Sigmoid colon (tissue), 7 donors: ENCODE data around the gene CACNB2. TPM values are rescaled to one million over a fixed set of nuclear protein-coding genes. Genes with fewer than 3 reads are reported as not detected.

ENCODE experiments used
- DNase-seq: peaks from one replicate; pipeline ENCODE4 v3.0.0-alpha.2; 2019
- H3K27ac ChIP-seq, 4 donors: fragments of 200-600 bp; sonication (generic); one replicate each; pipeline ENCODE4 v1.5.1; 2016 to 2019; ENCODE audit warnings: mild to moderate bottlenecking in 1 of 4
- H3K27me3 ChIP-seq, 3 donors: fragments of 200-600 bp; sonication (generic); one replicate each; pipeline ENCODE4 v1.5.1; 2019; ENCODE audit warnings: mild to moderate bottlenecking in 1 of 3
- H3K36me3 ChIP-seq, 4 donors: fragments of 200-600 bp; sonication (generic); one replicate each; pipeline ENCODE4 v1.5.1; 2016 to 2019
- H3K4me1 ChIP-seq, 4 donors: fragments of 200-600 bp; sonication (generic); one replicate each; pipeline ENCODE4 v1.5.1; 2017 to 2019
- H3K4me3 ChIP-seq, 4 donors: fragments of 200-600 bp; sonication (generic); one replicate each; pipeline ENCODE4 v1.5.1; 2017 to 2019; ENCODE audit warnings: mild to moderate bottlenecking in 2 of 4, moderate library complexity in 1 of 4
- H3K9me3 ChIP-seq, 4 donors: fragments of 200-600 bp in 3 of 4; sonication (generic) in 3 of 4; one replicate each; pipeline versions ENCODE4 v1.5.1 to v1.6.1; 2013 to 2019
- CTCF ChIP-seq, 4 experiments: fragments of 450-650 bp in 3 of 4; fragments of 200-600 bp in 1 of 4; IDR thresholded peaks; one replicate each; pipeline ENCODE4 v1.5.1; 2016 to 2019; ENCODE audit warnings: antibody characterized with exemption in 4 of 4, mild to moderate bottlenecking in 3 of 4, moderate library complexity in 2 of 4
- EP300 ChIP-seq, 4 donors: sonication (generic); formaldehyde crosslinking; IDR thresholded peaks; one replicate each; pipeline ENCODE4 v1.6.1; 2017; ENCODE audit warnings: antibody characterized with exemption in 4 of 4
- POLR2A ChIP-seq, 2 donors: fragments of 450-650 bp; IDR thresholded peaks; one replicate each; pipeline ENCODE4 v1.6.1; 2016; ENCODE audit warnings: antibody characterized with exemption in 2 of 2, mild to moderate bottlenecking in 2 of 2, moderate library complexity in 2 of 2
- POLR2AphosphoS5 ChIP-seq, 4 donors: sonication (generic); formaldehyde crosslinking; IDR thresholded peaks; one replicate each; pipeline ENCODE4 v1.6.1; 2017; ENCODE audit warnings: antibody characterized with exemption in 4 of 4
- WGBS, 2 donors: extraction: QIAGEN DNeasy Blood & Tissue Kit; methylation state at CpG; one replicate each; pipeline ENCODE4 v1.1.7; 2013; 5-methylcytosine and 5-hydroxymethylcytosine counted together
- intact Hi-C: fragments of 100-400 bp; cut with DNase I; formaldehyde crosslinking; loops from one replicate; pipeline ENCODE4 v1.15.1; 2023
- polyA plus RNA-seq, 3 donors: library from polyadenylated mRNA; stranded (reverse); fragments of 200-250 nt; gene quantifications; one replicate each; pipeline ENCODE4 v1.2.3, GENCODE V29; 2013
- total RNA-seq, 4 donors: library from RNA; depleted of rRNA; stranded (reverse); fragments of >200 nt; gene quantifications; one replicate each; pipeline ENCODE4 v1.1.0, GENCODE V29; 2016
- donor health status: healthy with polysubstance abuse.
- donor health status: Bipolar disorder and iron deficiency.
- donor health status: healthy.

The CACNB2 gene
- total and polyA plus RNA-seq, 7 donors = 1.2 to 85.3 (median 36.0) TPM

DNA sequence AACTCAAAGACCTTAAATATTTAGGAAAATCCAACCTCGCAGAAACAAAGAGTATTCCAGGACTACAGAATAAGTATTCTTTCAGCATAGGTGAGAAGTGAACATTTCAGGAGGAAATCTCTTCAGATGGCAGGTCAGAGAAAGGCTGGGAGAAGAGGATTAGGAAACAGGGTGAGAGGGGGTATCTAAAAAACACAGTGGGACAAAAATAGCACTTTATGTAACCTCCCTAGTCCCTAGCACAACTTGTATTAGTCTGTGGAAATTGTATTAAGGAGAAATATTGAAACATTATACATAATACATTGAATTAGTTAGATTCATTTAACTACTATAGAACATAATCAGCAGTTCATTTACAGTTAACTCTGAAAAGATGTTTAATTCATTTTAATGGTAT lies 192.3 kb downstream of the CACNB2 start:
- Histone ChIP-seq H3K4me1 (peaks cover 0 to 32% (median 26%) of the 10 kb centered on the region in 4 donors), H3K36me3 (no peaks in the 10 kb centered on the region), H3K4me3 (no peak overlapping the region), H3K27ac (peak overlapping the region in 3 of 4 donors; percentile 56 to 69 (median 65)), H3K9me3 (no peaks in the 10 kb centered on the region), H3K27me3 (no peaks in the 10 kb centered on the region)
- no peak for TF ChIP-seq CTCF (IDR thresholded peaks at IDR 0.05)
- TF ChIP-seq POLR2AphosphoS5 (IDR thresholded peaks at IDR 0.05) = no peak
- no peak for TF ChIP-seq POLR2A (IDR thresholded peaks at IDR 0.05)
- TF ChIP-seq EP300 (IDR thresholded peaks at IDR 0.05) = no peak
- intact Hi-C loops = no loop called here
- WGBS, 2 donors = 97 to 98% methylated on average over 1 of the region's 1 CpG
- DNase-seq = no peak

GRCh38 chr10:18333621-18334020 lies 193.4 kb downstream of the CACNB2 start:
- intact Hi-C loops = no loop called here
- Histone ChIP-seq H3K27me3 (no peaks in the 10 kb centered on the region), H3K27ac (peak overlapping the region; percentile 3 to 69 (median 60)), H3K4me3 (peak overlapping the region in 3 of 4 donors; percentile 10 to 31 (median 24)), H3K36me3 (no peaks in the 10 kb centered on the region), H3K4me1 (peaks cover 0 to 32% (median 26%) of the 10 kb centered on the region in 4 donors), H3K9me3 (no peaks in the 10 kb centered on the region)
- TF ChIP-seq POLR2AphosphoS5 (IDR thresholded peaks at IDR 0.05) = no peak
- no peak for TF ChIP-seq POLR2A (IDR thresholded peaks at IDR 0.05)
- no peak for TF ChIP-seq CTCF (IDR thresholded peaks at IDR 0.05)
- TF ChIP-seq EP300 (IDR thresholded peaks at IDR 0.05) = no peak
- DNase-seq = no peak
- WGBS, 2 donors = 69 to 84% methylated on average over 5 of the region's 5 CpGs

DNA sequence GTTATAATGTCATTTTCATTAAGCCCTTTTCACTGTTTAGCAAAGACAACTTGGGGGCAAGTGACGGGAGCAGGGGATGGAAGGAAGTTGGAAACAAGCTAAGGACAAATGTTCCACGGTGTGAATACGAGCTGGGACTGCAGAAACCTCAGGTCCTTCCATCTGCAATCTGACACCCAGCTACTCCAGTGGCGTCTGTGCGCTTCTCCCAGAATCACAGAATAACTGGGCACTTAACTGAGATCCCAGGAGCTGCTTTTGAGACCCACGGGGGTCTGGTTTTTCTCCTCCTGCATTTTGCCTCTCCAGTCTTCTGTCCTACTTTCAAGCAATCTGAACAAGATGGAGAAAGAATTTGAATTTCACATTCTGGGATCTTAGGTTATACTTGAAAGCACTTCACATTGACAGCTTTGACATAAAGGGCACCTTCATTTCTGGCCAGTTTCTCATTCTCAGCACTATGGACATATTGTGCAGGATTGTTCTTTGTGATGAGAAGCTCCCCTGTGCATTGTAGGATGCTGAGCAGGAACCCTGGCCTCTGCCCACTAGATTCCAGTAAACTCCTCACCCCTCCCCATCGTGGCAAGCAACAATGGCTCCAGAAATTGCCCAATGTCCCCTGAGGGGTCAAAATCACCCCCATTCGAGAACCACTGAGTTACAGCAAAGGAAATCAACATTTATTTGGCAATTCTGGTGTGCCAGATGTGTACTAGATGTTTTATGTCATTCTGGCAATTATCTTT lies 194.1 kb downstream of the CACNB2 start:
- Histone ChIP-seq H3K9me3 (no peaks in the 10 kb centered on the region), H3K4me3 (peak overlapping the region in 3 of 4 donors; percentile 10 to 31 (median 24)), H3K27ac (peak overlapping the region; percentile 3 to 69 (median 60)), H3K4me1 (peaks cover 0 to 32% (median 26%) of the 10 kb centered on the region in 4 donors), H3K27me3 (no peaks in the 10 kb centered on the region), H3K36me3 (no peaks in the 10 kb centered on the region)
- intact Hi-C loops = no loop called here
- 68 to 81% methylated on average over 8 of the region's 8 CpGs for WGBS, 2 donors
- no peak for DNase-seq
- no peak for TF ChIP-seq CTCF (IDR thresholded peaks at IDR 0.05)
- TF ChIP-seq EP300 (IDR thresholded peaks at IDR 0.05) = no peak
- TF ChIP-seq POLR2A (IDR thresholded peaks at IDR 0.05) = no peak
- no peak for TF ChIP-seq POLR2AphosphoS5 (IDR thresholded peaks at IDR 0.05)

DNA sequence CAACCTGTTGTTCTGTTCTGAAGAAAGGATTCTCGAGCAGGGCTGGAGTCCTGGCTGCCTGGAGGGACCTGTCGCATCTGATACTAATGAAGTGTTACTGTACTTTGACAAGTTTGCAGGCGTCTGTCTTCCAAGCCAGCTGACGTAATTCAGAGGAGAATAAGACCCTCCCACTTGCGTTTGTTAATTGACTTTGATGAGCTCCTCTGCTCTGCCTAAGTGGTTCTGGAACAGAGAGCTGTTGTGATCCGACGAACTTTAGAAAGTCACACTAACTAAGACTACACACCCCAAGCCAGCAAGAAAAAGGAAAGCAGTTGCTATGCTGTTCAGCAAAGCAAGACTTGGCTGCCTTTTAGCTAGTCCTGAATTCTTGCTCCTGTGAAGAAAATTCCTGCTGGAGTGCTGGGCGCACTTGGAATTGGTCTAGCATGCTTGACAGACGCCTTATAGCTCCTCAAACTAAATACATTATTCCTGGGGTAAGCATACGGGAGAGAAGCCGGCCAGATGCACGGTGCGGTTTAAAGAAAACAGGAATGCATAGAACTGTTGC lies 200.3 kb downstream of the CACNB2 start:
- H3K4me1 ChIP-seq = peaks cover 0 to 18% (median 8%) of the 10 kb centered on the region in 4 donors
- WGBS, 2 donors = 58 to 69% methylated on average over 13 of the region's 13 CpGs

More for the DNA sequence above, 200.3 kb downstream of the CACNB2 start:
- TF ChIP-seq CTCF (IDR thresholded peaks at IDR 0.05) (no peak), POLR2A (IDR thresholded peaks at IDR 0.05) (no peak), POLR2AphosphoS5 (IDR thresholded peaks at IDR 0.05) (no peak), EP300 (IDR thresholded peaks at IDR 0.05) (no peak)
- Histone ChIP-seq H3K4me3 (peak overlapping the region; percentile 3 to 49 (median 31)), H3K27ac (peak overlapping the region; percentile 10 to 76 (median 58)), H3K36me3 (no peaks in the 10 kb centered on the region), H3K27me3 (no peaks in the 10 kb centered on the region), H3K9me3 (no peaks in the 10 kb centered on the region)
- intact Hi-C loops = no loop called here
- DNase-seq = no peak
